Activated naive CD8-positive, alpha-beta T cell (primary cell): ENCODE results near the gene VAV2.

Experiments
- H3K27ac Mint-ChIP-seq: one replicate; pipeline ENCODE4 v1.8.0; 2021; ENCODE audit warnings: mixed read lengths
- H3K27me3 Mint-ChIP-seq: one replicate; pipeline ENCODE4 v1.8.0; 2021; ENCODE audit warnings: mixed read lengths
- H3K36me3 Mint-ChIP-seq: one replicate; pipeline ENCODE4 v1.8.0; 2021; ENCODE audit warnings: mixed read lengths
- H3K4me1 Mint-ChIP-seq: one replicate; pipeline ENCODE4 v1.8.0; 2021; ENCODE audit warnings: low read depth, mixed read lengths
- H3K4me3 Mint-ChIP-seq: one replicate; pipeline ENCODE4 v1.8.0; 2021; ENCODE audit warnings: mild to moderate bottlenecking, mixed read lengths
- H3K9me3 Mint-ChIP-seq: one replicate; pipeline ENCODE4 v1.8.0; 2021; ENCODE audit warnings: low read depth, mixed read lengths

Gene VAV2

DNA sequence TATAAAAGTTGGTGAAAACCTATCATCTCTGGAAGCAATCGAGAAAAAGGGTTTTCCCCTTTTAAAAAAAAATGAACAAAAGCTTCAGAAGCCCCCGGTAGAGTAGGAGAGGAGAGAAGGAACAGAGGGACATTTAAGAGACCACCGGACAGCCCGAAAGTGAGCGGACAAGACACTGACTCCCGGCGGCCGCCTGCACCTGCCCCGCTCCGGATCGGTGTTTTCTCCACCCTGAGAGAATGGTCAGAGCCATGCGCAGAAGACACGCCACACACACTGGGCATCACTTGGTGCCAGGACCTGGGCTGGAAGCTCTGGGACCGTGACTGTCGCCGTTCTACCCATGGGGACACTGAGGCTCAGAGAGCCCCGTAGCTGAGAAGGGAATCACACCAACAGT is 192.4 kb downstream of the VAV2 start:
- no peaks in the 10 kb centered on the region for H3K27me3 Mint-ChIP-seq
- H3K36me3 Mint-ChIP-seq: no peaks in the 10 kb centered on the region
- no peaks in the 10 kb centered on the region for H3K4me1 Mint-ChIP-seq
- no peak overlapping the region for H3K27ac Mint-ChIP-seq
- no peak overlapping the region for H3K4me3 Mint-ChIP-seq
- H3K9me3 Mint-ChIP-seq: no peaks in the 10 kb centered on the region

GRCh38 chr9:133799106-133799505 is 193.0 kb downstream of the VAV2 start:
- Mint-ChIP-seq H3K27ac (no peak overlapping the region), H3K9me3 (no peaks in the 10 kb centered on the region), H3K4me1 (no peaks in the 10 kb centered on the region), H3K27me3 (no peaks in the 10 kb centered on the region), H3K36me3 (no peaks in the 10 kb centered on the region), H3K4me3 (no peak overlapping the region)

GRCh38 chr9:133798160-133798559 is 194.0 kb downstream of the VAV2 start:
- no peak overlapping the region for H3K4me3 Mint-ChIP-seq
- H3K4me1 Mint-ChIP-seq: no peaks in the 10 kb centered on the region
- no peak overlapping the region for H3K27ac Mint-ChIP-seq
- no peaks in the 10 kb centered on the region for H3K36me3 Mint-ChIP-seq
- no peaks in the 10 kb centered on the region for H3K27me3 Mint-ChIP-seq
- no peaks in the 10 kb centered on the region for H3K9me3 Mint-ChIP-seq

DNA sequence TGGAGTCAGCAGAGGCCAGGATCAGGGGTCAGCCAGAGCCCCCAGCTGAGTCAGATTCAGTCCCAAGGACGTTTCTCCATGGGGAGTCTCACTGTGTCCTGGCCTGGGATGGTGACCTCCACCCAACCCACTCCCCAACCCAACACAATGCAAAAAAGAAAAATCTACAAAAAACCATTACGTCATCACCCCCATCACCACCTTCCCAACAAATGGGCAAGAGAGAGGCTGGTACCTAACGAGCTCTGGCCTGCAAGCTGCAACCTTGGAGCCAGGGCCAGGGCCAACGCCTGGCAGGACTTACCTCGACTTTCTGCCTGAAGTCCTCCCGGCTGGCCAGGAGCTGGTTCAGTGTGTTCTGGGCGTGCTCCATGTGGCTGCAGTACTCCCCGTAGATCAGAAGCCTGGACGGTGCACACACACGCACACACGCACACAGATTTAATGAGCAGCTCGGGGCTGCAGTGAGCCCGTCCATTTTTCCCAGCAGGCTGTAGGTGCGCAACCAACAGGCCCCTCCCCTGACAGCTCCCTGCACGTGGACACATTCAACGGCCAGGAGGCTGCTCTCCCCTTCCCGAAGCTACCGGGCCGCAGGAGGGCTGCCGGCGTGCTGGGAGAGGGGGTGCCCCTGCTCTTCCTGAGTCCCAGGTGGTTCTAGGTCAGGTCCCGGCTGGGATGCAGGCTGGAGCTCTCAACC is 194.6 kb downstream of the VAV2 start:
- Mint-ChIP-seq H3K9me3 (no peaks in the 10 kb centered on the region), H3K27ac (no peak overlapping the region), H3K4me1 (no peaks in the 10 kb centered on the region), H3K36me3 (no peaks in the 10 kb centered on the region), H3K27me3 (no peaks in the 10 kb centered on the region), H3K4me3 (no peak overlapping the region)

DNA sequence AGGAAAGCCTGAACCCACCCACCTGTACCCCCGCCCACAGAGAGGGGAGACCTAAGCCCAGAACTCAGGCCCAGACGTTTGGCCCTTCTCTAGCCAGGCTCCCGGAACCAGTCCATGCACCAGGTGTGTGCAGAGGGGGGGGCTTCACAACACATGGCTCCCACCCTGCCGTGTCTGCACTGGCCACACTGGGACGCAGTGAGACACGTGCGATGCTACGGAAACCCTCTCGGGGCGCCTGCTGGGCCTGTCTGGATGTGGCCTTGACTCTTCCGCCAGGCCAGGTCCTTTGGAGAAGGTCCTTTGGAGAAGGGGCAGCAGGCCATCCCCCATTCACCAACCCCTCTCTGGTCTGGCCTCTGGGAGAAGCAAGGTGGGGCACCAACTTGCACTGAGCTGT is 195.6 kb downstream of the VAV2 start:
- Mint-ChIP-seq H3K9me3 (no peaks in the 10 kb centered on the region), H3K4me1 (no peaks in the 10 kb centered on the region), H3K27me3 (no peaks in the 10 kb centered on the region), H3K36me3 (no peaks in the 10 kb centered on the region), H3K27ac (no peak overlapping the region), H3K4me3 (no peak overlapping the region)

GRCh38 chr9:133795049-133795448 is 197.1 kb downstream of the VAV2 start:
- Mint-ChIP-seq H3K27me3 (no peaks in the 10 kb centered on the region), H3K4me1 (no peaks in the 10 kb centered on the region), H3K36me3 (no peaks in the 10 kb centered on the region), H3K4me3 (no peak overlapping the region), H3K9me3 (no peaks in the 10 kb centered on the region), H3K27ac (no peak overlapping the region)

DNA sequence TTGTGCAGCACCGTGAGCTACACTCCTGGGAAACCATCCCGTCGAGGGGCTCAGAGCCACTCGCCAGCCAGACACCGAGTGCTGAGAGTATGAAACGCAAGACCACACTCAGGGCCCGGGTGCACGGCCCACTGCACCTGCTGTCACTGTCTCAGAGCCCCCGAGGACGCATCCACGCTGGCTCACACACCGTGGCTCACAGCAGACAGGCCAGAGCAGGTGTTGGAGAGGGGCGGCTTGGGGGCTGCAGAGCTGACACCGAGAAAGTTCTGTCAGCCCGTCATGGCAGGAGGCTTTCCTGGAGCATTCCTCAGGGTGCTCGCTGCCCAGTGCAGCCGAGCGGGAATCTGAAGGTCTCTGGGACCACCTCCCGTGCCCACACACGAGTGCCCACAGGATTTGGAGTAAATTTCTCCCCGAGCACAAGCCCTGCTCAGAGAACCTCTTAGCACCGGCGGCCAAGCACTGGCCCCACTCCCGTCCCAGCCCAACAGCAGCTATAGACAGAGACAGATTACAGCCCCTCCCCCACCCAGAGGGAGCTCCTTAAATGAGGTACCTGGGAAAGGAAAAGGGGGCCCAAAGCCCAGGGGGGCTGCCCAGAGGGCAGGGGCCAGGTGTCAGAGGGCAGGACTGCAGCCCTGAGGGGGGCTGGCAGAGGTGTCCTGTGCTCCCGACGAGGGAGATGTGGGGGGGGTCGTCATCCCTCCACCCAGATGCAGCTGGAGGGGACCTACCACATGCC is 197.9 kb downstream of the VAV2 start:
- H3K4me1 Mint-ChIP-seq: no peaks in the 10 kb centered on the region
- no peaks in the 10 kb centered on the region for H3K36me3 Mint-ChIP-seq
- H3K27ac Mint-ChIP-seq: no peak overlapping the region
- H3K27me3 Mint-ChIP-seq: no peaks in the 10 kb centered on the region
- H3K9me3 Mint-ChIP-seq: no peaks in the 10 kb centered on the region
- H3K4me3 Mint-ChIP-seq: no peak overlapping the region

DNA sequence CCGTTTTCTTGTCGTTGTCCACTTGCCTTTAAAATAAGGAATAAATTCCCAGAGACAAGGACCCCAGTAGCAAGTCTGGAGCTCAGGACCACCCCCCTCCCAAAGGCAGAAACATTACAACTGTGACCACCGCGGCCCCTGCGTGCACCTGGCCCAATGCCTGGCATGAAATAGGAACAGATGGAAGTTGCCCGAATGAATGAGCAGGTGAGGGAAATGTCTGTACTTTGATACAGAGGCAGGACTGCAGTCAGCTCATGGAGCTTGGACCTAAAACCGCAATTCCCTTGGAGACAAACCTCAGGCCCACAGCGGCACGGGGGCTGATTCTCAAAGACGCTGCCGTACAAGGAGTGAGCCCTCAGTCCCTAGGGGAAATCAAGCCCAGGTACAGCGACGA is 198.7 kb downstream of the VAV2 start:
- no peaks in the 10 kb centered on the region for H3K36me3 Mint-ChIP-seq
- H3K27me3 Mint-ChIP-seq: no peaks in the 10 kb centered on the region
- no peak overlapping the region for H3K27ac Mint-ChIP-seq
- no peak overlapping the region for H3K4me3 Mint-ChIP-seq
- H3K4me1 Mint-ChIP-seq: no peaks in the 10 kb centered on the region
- H3K9me3 Mint-ChIP-seq: no peaks in the 10 kb centered on the region

DNA sequence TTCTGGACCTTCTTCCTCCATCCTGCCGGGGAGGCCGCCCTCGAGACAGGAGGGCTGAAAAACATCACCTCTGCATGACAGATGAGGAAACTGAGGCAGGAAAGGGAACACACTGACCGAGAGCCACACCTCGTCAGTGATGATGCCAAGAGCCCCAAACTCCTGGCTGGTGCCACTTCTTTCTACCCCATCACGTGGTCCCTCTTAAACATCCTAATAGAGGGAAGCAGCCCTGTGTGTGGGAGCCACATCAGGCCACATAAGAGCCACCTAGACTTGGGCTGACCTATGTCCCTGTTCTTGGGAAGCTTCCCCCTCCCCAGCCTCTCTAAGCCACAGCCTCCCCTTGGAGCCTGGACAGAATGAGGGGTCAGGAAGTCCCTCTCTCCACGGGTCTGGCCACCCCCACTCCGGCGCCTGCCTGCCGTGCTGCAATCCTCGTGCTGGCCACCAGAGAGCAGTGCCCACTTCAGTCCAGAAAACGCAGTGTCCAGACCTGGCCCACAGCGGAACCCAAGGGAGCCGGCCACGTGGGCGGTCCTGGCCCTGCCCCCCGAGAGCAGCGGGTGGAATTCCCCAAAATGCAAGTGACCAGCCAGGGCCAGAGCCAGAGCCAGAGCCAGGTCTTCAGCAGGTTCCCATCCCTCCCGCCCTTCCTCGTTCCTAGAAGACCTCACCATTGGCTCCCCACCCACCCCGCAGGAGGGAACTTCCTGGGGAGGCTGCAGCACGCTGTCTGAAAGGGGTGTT is 199.2 kb downstream of the VAV2 start:
- Mint-ChIP-seq H3K36me3 (no peaks in the 10 kb centered on the region), H3K4me3 (no peak overlapping the region)

DNA sequence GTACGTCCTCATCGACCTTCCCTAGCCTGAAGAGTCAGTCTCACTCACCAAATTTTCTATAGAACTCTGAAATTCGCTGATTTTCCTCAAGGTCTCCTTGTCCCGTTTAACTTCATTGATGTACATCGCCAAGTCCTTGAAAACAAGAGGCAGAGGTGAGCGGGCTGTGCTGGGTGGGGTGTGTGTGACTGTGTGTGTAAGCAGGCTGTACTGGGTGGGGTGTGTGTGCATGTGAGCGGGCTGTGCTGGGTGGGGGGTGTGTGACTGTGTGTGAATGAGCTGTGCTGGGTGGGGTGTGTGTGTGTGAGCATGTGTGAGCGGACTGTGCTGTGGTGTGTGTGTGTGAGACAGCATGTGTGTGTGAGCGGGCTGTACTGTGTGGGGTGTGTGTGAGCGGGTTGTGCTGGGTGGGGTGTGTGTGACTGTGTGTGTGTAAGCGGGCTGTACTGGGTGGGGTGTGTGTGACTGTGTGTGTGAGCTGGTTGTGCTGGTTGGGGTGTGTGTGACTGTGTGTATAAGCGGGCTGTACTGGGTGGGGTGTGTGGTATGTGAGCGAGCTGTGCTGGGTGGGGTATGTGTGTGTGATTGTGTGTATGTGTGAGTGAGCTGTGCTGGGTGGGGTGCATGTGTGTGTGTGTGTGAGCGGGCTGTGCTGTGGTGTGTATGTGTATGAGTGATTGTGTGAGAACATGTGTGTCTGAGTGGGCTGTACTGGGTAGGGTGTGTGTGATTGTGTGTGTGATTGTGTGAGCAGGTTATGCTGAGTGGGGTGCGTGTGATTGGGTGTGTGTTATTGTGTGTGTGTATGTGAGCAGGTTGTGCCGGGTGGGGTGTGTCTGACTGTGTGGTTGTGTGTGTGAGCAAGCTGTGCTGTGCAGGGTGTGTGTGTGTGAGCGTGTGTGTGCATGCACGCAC is 200.1 kb downstream of the VAV2 start:
- Mint-ChIP-seq H3K9me3 (no peaks in the 10 kb centered on the region), H3K27me3 (no peaks in the 10 kb centered on the region), H3K36me3 (no peaks in the 10 kb centered on the region), H3K4me1 (no peaks in the 10 kb centered on the region), H3K27ac (no peak overlapping the region), H3K4me3 (no peak overlapping the region)

More for the DNA sequence above, 199.2 kb downstream of the VAV2 start:
- no peaks in the 10 kb centered on the region for H3K27me3 Mint-ChIP-seq
- H3K4me1 Mint-ChIP-seq: no peaks in the 10 kb centered on the region
- no peak overlapping the region for H3K27ac Mint-ChIP-seq
- H3K9me3 Mint-ChIP-seq: no peaks in the 10 kb centered on the region

GRCh38 chr9:133791069-133791468 is 201.1 kb downstream of the VAV2 start:
- Mint-ChIP-seq H3K36me3 (no peaks in the 10 kb centered on the region), H3K9me3 (no peaks in the 10 kb centered on the region), H3K4me3 (no peak overlapping the region), H3K27ac (no peak overlapping the region), H3K4me1 (no peaks in the 10 kb centered on the region), H3K27me3 (no peaks in the 10 kb centered on the region)

DNA sequence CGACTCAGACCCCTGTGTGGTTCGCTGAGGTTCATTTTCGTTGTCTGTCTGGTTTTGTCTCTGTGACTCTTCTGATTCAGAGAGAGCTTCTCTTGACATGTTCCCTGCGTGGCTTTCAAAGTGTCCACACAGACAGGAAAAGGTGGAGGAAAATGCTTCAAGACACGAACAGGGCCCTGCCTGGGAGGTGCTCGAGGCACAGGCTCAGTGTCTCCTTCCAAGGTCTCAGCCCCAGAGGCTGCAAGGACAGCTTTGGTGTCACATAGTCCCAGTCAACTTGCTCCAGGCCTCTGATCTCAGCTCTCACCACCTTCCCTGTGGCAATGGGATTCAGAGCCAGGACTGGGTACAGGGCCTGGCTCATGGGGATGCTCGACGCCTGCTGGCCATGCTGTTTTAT is 202.3 kb downstream of the VAV2 start:
- Mint-ChIP-seq H3K9me3 (no peaks in the 10 kb centered on the region), H3K36me3 (no peaks in the 10 kb centered on the region), H3K27ac (no peak overlapping the region), H3K27me3 (no peaks in the 10 kb centered on the region), H3K4me3 (no peak overlapping the region), H3K4me1 (no peaks in the 10 kb centered on the region)

DNA sequence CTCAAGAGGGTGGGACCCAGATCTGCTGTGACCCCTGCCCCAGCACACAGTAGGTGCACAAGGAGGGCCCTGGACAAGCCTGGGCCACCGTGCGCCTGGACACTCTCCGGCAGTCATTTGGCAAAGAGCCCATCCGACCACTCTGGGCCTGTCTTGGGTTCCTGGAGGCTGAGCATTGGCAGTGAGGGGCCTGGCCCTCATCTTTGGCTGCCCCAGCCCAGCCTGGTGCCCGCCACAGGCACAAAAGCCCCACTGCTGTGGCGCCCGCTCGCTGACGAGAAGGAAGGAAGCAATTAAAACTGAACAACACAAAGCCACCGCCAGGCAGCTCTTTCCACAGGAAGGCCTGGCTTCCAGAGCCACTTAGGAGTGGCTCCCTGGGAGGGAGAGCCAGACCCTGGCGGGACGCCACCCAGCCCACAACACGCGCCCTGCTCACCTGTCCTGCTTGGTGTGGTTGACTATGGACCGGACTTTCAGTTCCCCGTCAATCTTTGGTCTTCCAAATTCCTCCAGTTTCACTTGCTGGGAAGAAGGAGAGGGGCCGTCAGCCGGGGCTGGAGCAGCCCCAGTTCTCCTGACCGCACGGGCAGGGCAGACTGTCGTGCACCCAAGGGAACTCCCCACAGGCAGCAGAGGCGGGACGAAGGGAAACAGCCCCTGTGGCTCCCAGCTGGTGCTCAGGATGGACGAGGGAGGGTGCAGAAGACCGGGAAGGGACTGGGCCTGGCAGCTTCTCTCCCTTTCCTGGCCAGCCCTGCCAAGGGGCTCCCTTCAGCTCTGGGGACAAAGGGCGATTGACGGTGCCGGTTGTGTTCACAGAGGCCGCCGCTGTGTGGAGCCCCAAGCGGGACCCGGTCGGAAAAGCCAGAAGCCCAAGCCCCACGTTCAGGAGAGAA is 203.1 kb downstream of the VAV2 start:
- no peak overlapping the region for H3K4me3 Mint-ChIP-seq
- no peaks in the 10 kb centered on the region for H3K4me1 Mint-ChIP-seq
- H3K36me3 Mint-ChIP-seq: no peaks in the 10 kb centered on the region
- no peak overlapping the region for H3K27ac Mint-ChIP-seq
- H3K9me3 Mint-ChIP-seq: no peaks in the 10 kb centered on the region
- H3K27me3 Mint-ChIP-seq: no peaks in the 10 kb centered on the region
